ENCODE results near the gene NTRK2. TPM values are rescaled to one million over a fixed set of nuclear protein-coding genes. Genes with fewer than 3 reads are reported as not detected.

The NTRK2 gene
- total and polyA plus RNA-seq, 2 experiments from 2014 or later: 0.03 TPM; not detected in 1

DNA sequence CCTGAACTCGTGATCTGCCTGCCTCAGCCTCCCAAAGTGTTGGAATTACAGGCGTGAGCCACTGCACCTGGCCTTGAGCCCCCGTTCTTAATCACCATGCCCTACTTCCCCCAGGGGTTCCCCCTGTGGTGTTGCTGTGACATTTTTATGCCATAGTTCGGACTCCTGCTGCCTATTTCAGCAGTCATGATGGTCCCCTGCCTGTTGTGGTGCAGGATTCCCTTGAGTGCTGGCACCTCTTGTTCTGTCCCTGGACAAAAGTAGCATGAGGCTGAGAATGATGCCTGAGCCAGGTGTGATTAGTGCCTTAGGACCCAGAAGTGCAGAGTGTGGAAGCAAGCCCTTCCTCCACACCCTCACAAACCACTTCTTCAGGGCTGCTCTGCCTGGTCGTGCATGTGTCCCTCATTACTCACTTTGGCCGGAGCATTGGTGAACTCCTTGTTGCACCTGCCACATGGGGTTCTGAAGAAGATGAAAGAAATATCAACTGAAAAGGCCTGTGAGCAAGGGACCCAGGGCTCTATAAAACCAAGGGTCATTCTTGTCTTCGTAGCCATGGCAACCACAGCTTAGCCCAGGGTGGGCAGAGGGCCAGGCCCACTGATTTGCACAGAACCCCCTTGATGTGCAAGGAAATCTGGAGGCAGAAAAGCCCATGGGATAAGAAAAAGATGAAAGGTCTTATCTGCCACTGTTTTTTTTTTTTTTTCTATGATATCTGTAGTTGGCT lies 228.0 kb downstream of the NTRK2 start:
- no peaks in the 10 kb centered on the region for H4K20me1 ChIP-seq (replicated peaks; ENCODE audit: insufficient read depth)
- Mint-ChIP-seq H3K36me3 (ENCODE audit: low read depth) (no peaks in the 10 kb centered on the region), H3K4me1 (peaks cover 18% of the 10 kb centered on the region), H3K4me3 (no peak overlapping the region), H3K27me3 (ENCODE audit: insufficient read depth, low read depth, poor library complexity) (no peaks in the 10 kb centered on the region), H3K27ac (no peak overlapping the region), H3K9me3 (no peaks in the 10 kb centered on the region)
- no peaks in the 10 kb centered on the region for H3F3A ChIP-seq (replicated peaks; ENCODE audit: low read depth)
- H3K4me3 ChIP-seq: no peak overlapping the region
- DNase-seq (ENCODE audit: low spot score) (no peak), ATAC-seq (no peak)
- TF ChIP-seq NANOG (IDR thresholded peaks at IDR 0.05; ENCODE audit: borderline replicate concordance) (no peak), STAT1 (IDR thresholded peaks at IDR 0.05; ENCODE audit: unreplicated experiment) (no peak), POLR2AphosphoS5 (IDR thresholded peaks at IDR 0.05; ENCODE audit: low read depth) (no peak), ZNF331 (CRISPR knock-in tag; IDR thresholded peaks at IDR 0.05; ENCODE audit: low read depth) (no peak), EZH2phosphoT487 (IDR thresholded peaks at IDR 0.05; ENCODE audit: unreplicated experiment) (no peak), ZNF462 (CRISPR knock-in tag; IDR thresholded peaks at IDR 0.05) (no peak), JUNB (IDR thresholded peaks at IDR 0.05; ENCODE audit: unreplicated experiment) (no peak), EZH2 (IDR thresholded peaks at IDR 0.05; ENCODE audit: low read depth, unreplicated experiment) (no peak), CREB1 (CRISPR knock-in tag; IDR thresholded peaks at IDR 0.05; ENCODE audit: low read depth) (no peak), ZNF114 (CRISPR knock-in tag; IDR thresholded peaks at IDR 0.05) (no peak)
- TF ChIP-seq, protein P1, sequence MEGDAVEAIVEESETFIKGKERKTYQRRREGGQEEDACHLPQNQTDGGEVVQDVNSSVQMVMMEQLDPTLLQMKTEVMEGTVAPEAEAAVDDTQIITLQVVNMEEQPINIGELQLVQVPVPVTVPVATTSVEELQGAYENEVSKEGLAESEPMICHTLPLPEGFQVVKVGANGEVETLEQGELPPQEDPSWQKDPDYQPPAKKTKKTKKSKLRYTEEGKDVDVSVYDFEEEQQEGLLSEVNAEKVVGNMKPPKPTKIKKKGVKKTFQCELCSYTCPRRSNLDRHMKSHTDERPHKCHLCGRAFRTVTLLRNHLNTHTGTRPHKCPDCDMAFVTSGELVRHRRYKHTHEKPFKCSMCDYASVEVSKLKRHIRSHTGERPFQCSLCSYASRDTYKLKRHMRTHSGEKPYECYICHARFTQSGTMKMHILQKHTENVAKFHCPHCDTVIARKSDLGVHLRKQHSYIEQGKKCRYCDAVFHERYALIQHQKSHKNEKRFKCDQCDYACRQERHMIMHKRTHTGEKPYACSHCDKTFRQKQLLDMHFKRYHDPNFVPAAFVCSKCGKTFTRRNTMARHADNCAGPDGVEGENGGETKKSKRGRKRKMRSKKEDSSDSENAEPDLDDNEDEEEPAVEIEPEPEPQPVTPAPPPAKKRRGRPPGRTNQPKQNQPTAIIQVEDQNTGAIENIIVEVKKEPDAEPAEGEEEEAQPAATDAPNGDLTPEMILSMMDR (conservative IDR thresholded peaks at IDR 0.05; ENCODE audit: low read depth in 2 of 2): no peak
- TF ChIP-seq, protein P2, sequence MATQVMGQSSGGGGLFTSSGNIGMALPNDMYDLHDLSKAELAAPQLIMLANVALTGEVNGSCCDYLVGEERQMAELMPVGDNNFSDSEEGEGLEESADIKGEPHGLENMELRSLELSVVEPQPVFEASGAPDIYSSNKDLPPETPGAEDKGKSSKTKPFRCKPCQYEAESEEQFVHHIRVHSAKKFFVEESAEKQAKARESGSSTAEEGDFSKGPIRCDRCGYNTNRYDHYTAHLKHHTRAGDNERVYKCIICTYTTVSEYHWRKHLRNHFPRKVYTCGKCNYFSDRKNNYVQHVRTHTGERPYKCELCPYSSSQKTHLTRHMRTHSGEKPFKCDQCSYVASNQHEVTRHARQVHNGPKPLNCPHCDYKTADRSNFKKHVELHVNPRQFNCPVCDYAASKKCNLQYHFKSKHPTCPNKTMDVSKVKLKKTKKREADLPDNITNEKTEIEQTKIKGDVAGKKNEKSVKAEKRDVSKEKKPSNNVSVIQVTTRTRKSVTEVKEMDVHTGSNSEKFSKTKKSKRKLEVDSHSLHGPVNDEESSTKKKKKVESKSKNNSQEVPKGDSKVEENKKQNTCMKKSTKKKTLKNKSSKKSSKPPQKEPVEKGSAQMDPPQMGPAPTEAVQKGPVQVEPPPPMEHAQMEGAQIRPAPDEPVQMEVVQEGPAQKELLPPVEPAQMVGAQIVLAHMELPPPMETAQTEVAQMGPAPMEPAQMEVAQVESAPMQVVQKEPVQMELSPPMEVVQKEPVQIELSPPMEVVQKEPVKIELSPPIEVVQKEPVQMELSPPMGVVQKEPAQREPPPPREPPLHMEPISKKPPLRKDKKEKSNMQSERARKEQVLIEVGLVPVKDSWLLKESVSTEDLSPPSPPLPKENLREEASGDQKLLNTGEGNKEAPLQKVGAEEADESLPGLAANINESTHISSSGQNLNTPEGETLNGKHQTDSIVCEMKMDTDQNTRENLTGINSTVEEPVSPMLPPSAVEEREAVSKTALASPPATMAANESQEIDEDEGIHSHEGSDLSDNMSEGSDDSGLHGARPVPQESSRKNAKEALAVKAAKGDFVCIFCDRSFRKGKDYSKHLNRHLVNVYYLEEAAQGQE (IDR thresholded peaks at IDR 0.05; ENCODE audit: unreplicated experiment): no peak
- TF ChIP-seq, protein P3, sequence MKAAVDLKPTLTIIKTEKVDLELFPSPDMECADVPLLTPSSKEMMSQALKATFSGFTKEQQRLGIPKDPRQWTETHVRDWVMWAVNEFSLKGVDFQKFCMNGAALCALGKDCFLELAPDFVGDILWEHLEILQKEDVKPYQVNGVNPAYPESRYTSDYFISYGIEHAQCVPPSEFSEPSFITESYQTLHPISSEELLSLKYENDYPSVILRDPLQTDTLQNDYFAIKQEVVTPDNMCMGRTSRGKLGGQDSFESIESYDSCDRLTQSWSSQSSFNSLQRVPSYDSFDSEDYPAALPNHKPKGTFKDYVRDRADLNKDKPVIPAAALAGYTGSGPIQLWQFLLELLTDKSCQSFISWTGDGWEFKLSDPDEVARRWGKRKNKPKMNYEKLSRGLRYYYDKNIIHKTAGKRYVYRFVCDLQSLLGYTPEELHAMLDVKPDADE (IDR thresholded peaks at IDR 0.05): no peak
- no peak overlapping the region for H3K4me2 ChIP-seq
- no peaks in the 10 kb centered on the region for H3K9me2 ChIP-seq (ENCODE audit: insufficient read depth)
- no peak overlapping the region for H3K27ac ChIP-seq (ENCODE audit: low read depth)
- no peaks in the 10 kb centered on the region for H3K79me2 ChIP-seq (replicated peaks; ENCODE audit: insufficient read depth)
- H3K4me1 ChIP-seq (ENCODE audit: insufficient read depth): peaks cover 25% of the 10 kb centered on the region
- no peaks in the 10 kb centered on the region for H3K27me3 ChIP-seq (ENCODE audit: insufficient read depth)
- H2AFZ ChIP-seq: no peak overlapping the region
- no peaks in the 10 kb centered on the region for H3K36me3 ChIP-seq (ENCODE audit: insufficient read depth)

Measured in GM23338 (cell line).